ENCODE data around the gene CACNA2D4. TPM values are rescaled to one million over a fixed set of nuclear protein-coding genes. Genes with fewer than 3 reads are reported as not detected.

The CACNA2D4 gene
- total RNA-seq, 1 experiment from 2014 or later, result 1.4 TPM

DNA sequence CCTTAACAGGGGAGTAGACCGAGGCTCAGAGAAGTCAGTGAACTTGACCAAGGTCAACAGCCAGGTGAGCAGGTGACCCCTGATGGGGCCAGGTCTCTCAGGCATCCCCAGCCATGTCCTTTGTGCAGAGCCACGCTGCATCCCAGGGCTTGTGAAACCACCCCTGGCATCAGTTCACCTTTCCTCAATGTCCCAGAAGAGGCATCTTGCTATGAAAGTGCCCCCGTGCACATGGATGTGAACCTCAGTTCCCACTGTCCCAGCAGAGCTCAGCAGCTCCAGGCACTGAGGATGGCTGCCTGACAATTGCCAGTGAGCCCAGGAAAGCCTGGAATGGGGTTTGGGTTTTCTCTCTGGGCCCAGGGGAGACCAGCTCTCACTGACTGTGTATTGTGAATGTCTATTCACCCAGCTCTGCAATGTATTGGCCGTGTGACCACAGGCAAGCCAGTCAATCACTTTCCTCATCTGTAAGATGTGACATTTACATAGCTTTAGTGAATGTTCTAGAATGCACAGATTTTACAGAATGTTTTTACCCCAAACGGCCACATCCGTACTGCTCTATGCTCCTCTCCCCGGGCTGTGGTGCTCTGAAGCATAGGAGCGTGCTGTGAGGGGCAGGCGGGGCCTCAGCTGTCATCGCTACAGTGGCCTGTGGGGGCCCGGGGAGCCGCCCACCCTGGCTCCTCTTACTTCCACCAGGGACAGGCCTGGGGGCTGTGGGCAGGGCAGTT, 4.9 kb downstream of the CACNA2D4 start:
- no peak overlapping the region for H3K4me3 ChIP-seq
- H3K9me3 ChIP-seq, result no peaks in the 10 kb centered on the region
- H3K27me3 ChIP-seq, result no peaks in the 10 kb centered on the region
- no peaks in the 10 kb centered on the region for H3K36me3 ChIP-seq
- DNase-seq, result no peak

DNA sequence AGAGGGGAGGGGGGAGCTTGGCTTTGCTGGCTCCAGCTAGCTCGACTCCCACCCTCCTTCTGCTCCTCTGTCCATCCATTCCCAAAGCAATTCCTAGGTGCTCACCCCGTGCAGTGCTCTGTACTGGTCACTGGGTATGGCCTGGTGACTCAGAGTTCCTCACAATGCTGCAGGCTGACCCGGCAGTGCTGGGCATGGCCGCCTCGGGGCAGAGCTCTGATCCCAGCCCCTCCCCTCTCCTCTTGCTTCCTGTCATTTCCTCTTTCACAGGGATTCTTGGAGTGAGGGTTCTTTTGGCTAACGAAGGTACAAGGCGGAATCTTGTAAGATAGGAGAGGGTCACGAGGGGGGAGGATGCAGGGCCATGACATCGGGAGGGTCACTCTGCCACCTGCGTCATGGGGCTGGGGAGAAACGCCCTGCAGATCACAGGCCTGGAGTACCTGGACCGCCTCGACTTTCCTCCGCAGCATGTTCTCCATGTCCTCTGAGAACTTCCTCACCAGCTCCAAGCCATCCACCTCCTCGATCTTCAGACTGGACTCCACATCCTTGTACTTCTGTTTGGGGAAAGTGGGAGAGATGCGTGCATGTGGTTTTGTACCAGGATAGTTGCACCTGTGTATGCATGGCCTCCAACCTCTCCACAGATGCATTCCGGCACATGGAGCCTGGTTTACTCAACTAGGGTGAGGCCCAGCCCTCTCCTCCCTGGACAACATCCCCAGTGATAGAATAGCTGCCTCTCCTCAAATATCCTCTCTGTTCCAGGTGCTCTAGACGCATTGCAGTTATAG, 5.7 kb downstream of the CACNA2D4 start:
- Histone ChIP-seq H3K4me3 (no peak overlapping the region), H3K36me3 (no peaks in the 10 kb centered on the region), H3K27me3 (no peaks in the 10 kb centered on the region), H3K9me3 (no peaks in the 10 kb centered on the region)
- DNase-seq, result peak; percentile 65

DNA sequence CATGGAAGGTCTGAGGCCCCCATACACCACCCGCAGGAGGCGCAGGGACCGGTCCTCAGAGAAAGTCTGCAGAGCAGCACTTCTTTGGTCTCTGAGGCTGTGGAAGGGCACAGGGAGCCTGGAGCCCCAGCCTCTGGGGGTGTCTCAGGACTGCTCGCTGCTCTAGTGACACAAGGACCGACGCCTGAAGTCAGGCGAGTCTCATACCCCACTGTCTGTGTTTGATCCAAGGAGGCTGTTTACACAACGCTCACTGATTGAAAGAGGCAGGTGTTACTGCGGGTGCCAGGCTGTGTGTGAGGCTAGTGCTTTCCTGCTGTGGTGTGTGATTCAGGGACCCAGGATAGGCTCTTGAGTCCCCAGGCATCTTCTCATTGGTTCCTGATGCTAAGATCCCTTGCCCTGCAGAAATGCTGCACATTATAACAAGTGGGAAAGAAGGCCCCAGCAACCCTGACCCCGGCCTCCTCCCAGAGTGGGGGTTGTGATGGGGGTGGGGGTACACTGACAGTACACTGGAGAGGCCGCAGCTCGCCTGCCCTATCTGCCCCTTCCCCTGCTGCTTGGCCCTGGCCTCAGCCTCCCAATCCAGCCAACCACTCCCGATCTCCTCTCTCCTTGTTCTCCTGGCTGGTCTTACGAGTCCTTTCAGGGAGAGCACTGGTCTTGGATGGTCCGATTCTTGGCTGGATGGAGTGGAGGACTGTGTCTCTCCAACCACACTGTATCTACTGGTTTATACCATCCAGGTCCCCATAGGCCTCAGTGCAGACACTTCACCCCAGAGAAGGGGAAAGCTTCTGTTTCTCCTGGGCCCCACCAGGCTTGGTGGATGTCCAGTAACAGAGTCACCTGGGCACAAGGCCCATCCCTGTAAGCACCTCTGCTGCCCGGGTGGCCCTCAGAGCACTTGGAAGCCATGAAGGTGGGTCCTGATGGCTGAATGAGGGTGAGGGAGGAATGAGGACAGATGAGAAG, 6.6 kb downstream of the CACNA2D4 start:
- DNase-seq, result no peak
- Histone ChIP-seq H3K27me3 (no peaks in the 10 kb centered on the region), H3K9me3 (no peaks in the 10 kb centered on the region), H3K36me3 (no peaks in the 10 kb centered on the region), H3K4me3 (no peak overlapping the region)

DNA sequence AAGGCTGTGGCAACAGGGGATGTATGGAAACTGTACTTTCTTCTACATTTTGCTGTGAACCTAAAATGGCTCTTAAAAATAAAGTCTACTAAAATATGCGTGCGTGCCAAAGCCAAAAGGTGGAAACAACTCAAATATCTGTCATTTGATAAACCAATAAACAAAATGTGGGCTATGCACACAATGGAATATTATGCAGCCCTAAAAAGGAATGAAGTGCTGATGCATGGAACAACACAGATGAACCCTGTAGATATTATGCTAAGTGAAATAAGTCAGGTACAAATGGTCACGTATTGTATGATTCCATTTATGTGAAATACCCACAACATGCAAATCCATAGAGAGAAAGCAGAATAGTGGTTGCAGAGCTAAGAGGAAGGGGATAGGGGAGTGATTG, 8.0 kb downstream of the CACNA2D4 start:
- DNase-seq, result no peak
- no peaks in the 10 kb centered on the region for H3K36me3 ChIP-seq

DNA sequence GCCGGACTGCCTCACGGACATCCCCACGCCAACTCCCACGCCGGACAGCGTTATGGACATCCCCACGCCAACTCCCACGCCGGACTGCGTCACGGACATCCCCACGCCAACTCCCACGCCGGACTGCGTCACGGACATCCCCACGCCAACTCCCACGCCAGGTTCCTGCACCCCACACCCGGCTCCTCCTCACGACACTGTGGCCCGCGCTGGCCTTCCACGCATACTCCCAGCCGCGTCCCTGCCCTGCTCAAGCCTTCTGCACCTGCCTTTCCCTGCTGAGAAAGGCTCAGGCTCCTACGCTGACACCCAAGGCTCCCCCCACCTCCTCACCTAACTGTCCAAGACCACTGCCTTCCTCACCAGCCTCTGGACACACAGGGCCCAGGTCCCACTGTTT, 9.7 kb downstream of the CACNA2D4 start:
- DNase-seq, result no peak
- Histone ChIP-seq H3K27me3 (no peaks in the 10 kb centered on the region), H3K9me3 (peaks cover 17% of the 10 kb centered on the region), H3K36me3 (no peaks in the 10 kb centered on the region), H3K4me3 (no peak overlapping the region)

More for the DNA sequence above, 8.0 kb downstream of the CACNA2D4 start:
- Histone ChIP-seq H3K9me3 (peaks cover 4% of the 10 kb centered on the region), H3K4me3 (no peak overlapping the region), H3K27me3 (no peaks in the 10 kb centered on the region)

DNA sequence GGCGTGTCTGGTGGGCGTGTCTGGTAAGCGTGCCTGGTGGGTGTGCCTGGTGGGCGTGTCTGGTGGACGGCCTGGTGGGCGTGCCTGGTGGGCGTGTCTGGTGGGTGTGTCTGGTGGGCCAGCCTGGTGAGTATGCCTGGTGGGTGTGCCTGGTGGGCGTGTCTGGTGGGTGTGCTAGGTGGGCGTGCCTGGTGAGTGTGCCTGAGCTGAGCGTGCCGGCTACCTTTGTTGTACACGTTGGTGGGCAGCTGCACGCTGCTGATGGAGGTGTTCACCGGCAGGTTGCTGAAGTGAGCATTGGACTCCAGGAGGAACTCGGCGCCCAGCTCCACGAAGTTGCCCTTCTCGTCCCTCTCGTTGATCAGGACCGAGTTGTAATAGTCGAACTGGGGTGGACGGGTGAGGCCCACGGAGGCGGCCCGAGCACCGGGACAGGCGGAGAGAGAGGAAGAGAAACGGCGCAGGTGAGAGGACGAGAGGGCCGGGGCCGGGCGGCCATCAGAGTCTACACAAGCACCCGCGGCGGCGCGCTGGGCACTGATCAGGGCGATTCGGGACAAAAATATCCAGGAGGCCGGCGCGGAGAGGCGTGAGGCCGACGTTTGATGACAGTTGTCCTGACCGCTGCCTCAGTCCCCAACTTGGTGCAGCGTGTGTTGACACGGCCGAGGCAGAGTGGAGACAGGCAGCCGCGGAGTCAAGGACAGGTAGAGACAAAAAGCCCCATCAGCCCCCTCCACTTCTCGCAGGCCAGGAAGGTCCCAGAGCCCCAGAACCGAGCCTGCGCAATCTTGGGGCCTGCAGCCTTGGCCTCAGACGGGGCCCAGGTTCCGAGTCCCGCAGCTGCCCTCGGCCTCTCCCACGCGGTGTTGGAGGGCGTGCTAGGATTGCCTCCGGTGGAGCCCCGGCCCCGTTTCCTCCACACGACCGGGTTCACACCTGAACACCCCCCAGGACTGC, 10.5 kb downstream of the CACNA2D4 start:
- H3K4me3 ChIP-seq, result no peak overlapping the region
- H3K9me3 ChIP-seq, result peaks cover 21% of the 10 kb centered on the region
- H3K27me3 ChIP-seq, result no peaks in the 10 kb centered on the region
- no peaks in the 10 kb centered on the region for H3K36me3 ChIP-seq
- no peak for DNase-seq

DNA sequence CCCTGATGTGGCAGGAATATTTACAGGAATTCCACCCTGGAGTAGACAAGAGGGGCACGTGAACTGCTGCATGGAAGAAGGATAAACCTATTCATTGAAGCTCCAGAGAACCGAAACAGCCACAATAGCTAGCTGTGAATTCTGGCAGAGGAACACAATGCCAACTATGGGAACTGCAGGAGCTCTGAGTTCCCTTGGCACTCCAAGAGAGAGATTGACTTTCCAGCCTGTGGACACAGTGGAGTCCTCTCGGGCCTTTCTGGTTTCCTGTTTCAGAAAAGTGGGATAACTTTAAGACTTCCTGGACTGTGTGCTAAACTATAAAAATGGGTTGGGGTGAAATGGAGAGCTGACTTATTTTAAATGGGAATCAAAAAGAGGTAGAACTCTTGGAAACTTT, 11.9 kb downstream of the CACNA2D4 start:
- Histone ChIP-seq H3K4me3 (no peak overlapping the region), H3K27me3 (no peaks in the 10 kb centered on the region), H3K36me3 (no peaks in the 10 kb centered on the region), H3K9me3 (peaks cover 26% of the 10 kb centered on the region)
- no peak for DNase-seq

DNA sequence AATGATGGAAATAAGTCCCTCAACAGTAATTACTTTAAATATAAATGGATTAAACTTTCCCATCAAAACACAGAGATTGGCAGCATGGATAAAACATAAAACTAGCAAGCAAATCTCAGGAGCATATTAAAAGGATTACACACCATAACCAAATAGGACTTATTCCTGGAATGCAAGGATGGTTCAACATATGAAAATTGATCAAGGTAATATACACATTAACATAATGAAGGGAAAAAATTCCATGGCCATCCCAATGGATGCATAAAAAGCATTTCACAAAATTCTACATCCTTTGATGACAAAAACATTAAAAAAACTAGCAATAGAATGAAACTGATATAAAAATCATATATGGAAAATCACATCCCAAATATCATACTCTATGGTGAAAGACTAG, 13.6 kb downstream of the CACNA2D4 start:
- no peaks in the 10 kb centered on the region for H3K27me3 ChIP-seq
- peaks cover 26% of the 10 kb centered on the region for H3K9me3 ChIP-seq
- H3K4me3 ChIP-seq, result no peak overlapping the region
- no peaks in the 10 kb centered on the region for H3K36me3 ChIP-seq
- no peak for DNase-seq

DNA sequence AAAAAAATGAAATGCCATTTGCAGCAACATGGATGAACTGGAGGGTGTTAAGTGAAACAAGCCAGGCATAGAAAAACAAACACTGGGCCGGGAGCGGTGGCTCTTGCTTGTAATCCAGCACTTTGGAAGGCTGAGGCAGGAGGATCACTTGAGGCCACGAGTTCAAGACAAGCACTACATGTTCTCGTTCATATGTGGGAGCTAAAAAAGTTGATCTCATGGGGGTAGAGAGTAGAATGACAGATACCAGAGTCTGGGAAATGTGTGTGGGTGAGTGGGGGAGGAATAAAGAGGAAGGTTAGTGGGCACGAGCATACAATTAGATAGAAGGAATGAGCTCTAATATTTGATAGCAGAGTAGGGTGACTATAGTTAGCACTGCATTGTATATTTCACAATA, 21.5 kb downstream of the CACNA2D4 start:
- Histone ChIP-seq H3K27me3 (no peaks in the 10 kb centered on the region), H3K36me3 (no peaks in the 10 kb centered on the region), H3K9me3 (peaks cover 10% of the 10 kb centered on the region), H3K4me3 (no peak overlapping the region)
- no peak for DNase-seq

DNA sequence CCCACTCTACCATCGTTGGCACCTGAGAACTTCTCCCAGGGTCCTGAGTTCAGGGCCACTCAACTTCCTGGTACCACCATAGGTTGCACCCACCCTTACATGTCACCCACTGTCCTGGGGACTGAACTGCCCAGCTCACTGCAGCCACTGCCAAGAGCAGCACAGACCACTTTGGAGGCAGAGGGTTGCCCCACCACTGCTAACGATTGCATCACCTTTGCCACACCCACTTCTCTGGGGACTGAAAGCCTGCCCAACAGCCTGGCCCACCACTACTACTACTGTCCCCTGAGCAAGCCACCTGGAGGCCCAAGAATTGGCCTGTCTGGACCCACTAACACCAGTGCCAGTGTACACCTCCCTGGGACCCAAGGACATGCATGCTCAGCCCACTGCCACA, 27.6 kb downstream of the CACNA2D4 start:
- Histone ChIP-seq H3K27me3 (no peaks in the 10 kb centered on the region), H3K4me3 (no peak overlapping the region), H3K9me3 (peaks cover 20% of the 10 kb centered on the region), H3K36me3 (no peaks in the 10 kb centered on the region)
- DNase-seq, result no peak

DNA sequence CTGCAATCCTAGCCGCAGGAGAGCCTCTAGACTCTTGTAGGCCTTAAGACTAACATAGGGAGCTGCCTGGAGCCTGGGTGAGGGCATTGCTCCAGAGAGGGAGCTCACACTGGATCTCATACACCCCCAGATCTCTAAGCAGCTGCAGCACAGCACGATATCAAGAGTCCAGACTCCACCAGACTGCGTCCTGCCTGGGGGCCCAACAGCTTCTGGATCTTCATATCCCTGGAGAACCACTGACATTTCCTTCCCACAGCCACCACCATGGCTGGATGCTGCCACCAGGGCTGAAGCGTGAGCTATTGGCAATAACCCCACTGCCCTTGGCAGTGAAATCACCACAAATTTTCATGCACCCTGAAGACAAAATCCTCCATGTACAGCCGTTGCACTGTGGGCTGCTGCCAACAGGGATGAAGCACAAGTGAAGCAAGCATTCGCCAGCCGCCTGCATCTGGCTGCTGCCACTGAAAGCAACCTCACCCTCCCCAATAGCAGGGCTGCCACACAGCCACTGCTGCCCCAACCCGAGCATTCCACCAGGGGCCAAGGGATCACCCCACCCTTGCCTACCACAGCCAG, 28.2 kb downstream of the CACNA2D4 start:
- no peaks in the 10 kb centered on the region for H3K36me3 ChIP-seq
- no peak for DNase-seq
- peaks cover 20% of the 10 kb centered on the region for H3K9me3 ChIP-seq
- H3K4me3 ChIP-seq, result no peak overlapping the region
- no peaks in the 10 kb centered on the region for H3K27me3 ChIP-seq

DNA sequence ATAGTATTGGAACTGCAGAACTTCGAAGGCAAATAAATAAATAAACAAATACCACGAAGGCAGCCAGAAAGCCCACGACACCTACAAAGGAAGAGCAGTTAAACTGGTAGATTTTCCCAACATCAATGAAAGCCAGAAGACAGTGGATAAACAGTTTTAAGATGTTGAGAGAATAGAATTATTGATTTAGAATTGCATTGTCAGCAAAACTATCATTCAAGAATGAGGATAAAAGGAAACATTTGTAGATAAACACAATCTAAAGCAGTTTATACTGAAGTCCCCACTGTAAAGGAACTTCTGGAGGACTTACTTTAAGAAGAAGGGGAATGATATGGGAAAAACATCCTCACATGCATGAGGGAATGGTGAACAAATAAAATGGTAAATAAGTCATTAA, 29.5 kb downstream of the CACNA2D4 start:
- Histone ChIP-seq H3K9me3 (peaks cover 20% of the 10 kb centered on the region), H3K36me3 (no peaks in the 10 kb centered on the region), H3K27me3 (no peaks in the 10 kb centered on the region), H3K4me3 (no peak overlapping the region)
- DNase-seq, result no peak

DNA sequence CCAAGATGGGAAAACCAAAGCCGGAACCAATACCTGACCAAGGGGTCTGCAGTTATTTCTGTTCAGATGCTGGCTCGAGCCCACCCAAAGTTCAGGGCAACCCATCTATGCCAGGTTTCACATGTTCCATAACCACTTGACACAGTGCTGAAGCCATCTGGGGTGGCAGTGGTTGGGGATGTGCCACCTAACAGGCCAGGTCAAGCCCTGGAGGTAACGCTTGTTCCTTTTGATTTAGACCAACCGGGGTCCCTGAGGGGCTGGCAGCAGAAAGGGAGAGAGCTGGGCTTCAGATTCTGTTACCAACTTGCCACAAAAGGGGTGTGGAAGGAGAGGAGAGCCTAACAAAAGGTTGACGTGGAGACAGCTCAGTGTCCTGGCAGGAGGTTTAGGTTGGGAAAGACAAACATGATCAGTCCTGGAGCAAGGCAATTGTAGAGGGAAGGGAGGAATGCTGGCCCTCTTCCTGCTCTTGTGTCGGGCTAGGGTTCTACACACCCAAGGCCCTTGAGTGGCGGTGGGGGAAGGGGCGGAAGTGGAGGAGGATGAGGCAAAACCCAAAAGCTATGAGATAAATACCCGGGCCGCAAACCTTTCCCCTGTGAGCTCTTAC, 31.9 kb downstream of the CACNA2D4 start:
- Histone ChIP-seq H3K9me3 (peaks cover 6% of the 10 kb centered on the region), H3K36me3 (no peaks in the 10 kb centered on the region), H3K4me3 (no peak overlapping the region), H3K27me3 (no peaks in the 10 kb centered on the region)
- no peak for DNase-seq

DNA sequence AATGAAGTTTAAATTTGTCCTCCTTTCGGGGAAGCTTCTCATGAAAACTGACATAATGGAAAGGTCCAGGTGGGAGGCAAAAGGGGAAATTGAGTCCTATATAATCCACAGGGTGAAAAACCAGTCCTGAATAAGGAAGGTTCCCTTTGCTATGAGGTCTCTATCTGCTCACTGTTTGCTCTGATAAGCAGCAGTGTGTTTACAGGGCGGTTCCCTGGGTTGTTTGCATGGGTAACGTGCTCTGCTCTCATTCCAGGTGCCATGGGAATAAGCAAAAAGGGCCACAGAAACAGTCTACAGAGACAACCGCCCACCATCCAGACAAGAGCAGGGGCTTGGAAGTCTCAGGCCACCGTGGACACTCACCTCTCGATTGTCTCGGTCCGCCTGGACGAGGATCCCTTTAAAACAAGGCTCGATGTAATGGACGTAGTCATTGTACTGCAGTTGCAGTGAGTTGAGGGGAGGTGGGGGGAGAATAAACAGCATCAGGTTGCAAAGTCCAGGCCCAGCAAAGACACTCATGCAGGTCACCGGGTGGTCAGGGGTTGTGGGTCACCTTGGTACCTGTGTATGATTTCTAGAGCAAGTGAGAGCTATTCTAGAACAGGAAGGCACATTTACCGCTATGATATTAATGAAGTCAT, 32.7 kb downstream of the CACNA2D4 start:
- no peak overlapping the region for H3K4me3 ChIP-seq
- no peaks in the 10 kb centered on the region for H3K36me3 ChIP-seq
- no peak for DNase-seq
- no peaks in the 10 kb centered on the region for H3K27me3 ChIP-seq
- H3K9me3 ChIP-seq, result no peaks in the 10 kb centered on the region

DNA sequence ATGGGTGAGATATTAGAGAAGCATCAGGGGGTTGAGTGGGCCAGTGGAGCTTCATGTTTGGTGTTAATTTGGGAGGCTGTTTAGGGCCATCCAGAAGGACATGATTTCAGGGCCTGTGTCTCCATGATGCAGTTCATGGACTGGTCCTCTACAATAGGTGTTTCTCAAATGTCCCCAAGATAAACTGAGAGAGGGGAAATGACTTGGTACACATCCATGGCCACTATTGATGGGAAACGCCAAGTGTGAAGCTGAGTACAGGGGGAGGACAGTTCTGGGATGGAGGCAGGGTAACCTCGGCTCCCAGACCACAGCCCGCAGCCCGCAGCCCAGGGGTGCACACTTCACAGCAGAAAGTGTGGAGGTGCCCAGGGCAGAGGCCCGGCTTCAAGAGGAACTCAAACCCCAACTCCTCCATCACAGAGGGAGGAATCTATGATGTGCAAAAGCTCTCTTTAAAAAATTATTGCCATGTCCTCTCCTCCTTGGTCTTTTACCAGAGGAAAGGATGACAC, 33.3 kb downstream of the CACNA2D4 start:
- DNase-seq, result no peak
- Histone ChIP-seq H3K9me3 (no peaks in the 10 kb centered on the region), H3K4me3 (no peak overlapping the region), H3K27me3 (no peaks in the 10 kb centered on the region), H3K36me3 (no peaks in the 10 kb centered on the region)

Data from MG63 (cell line).